Neural cell (in vitro differentiated cells): ENCODE data around the gene SLC28A3. TPM values are rescaled to one million over a fixed set of nuclear protein-coding genes. Genes with fewer than 3 reads are reported as not detected.

ENCODE experiments used
- H2AFZ ChIP-seq: fragments of 200-600, 300-800 bp; sonication (generic), shearing (Covaris generic); 2 replicates; pipeline ENCODE4 v1.6.0; 2014; ENCODE audit warnings: low read depth, mild to moderate bottlenecking, antibody characterized with exemption, low read length, moderate library complexity
- H3F3A ChIP-seq: fragments of 200-600 bp; shearing (Covaris generic); 2 replicates; pipeline ENCODE4 v1.6.1; 2016; ENCODE audit warnings: mild to moderate bottlenecking, moderate library complexity, mixed read lengths, antibody characterized with exemption, low read length; ENCODE audit not compliant: insufficient read depth, poor library complexity, severe bottlenecking
- H3K27ac ChIP-seq: fragments of 200-600, 300-800 bp; sonication (generic), shearing (Covaris generic); 2 replicates; pipeline ENCODE4 v1.5.1; 2014; ENCODE audit warnings: mild to moderate bottlenecking, low read length, moderate library complexity
- H3K27me3 ChIP-seq: fragments of 300-800, 200-600 bp; sonication (generic), shearing (Covaris generic); 2 replicates; pipeline ENCODE4 v1.6.0; 2014; ENCODE audit warnings: mild to moderate bottlenecking, low read depth, low read length, moderate library complexity; ENCODE audit not compliant: insufficient read depth
- H3K36me3 ChIP-seq: fragments of 300-800, 200-600 bp; sonication (generic), shearing (Covaris generic); 2 replicates; pipeline ENCODE4 v1.5.1; 2014; ENCODE audit warnings: mild to moderate bottlenecking, antibody characterized with exemption, low read length, moderate library complexity; ENCODE audit not compliant: insufficient read depth
- H3K4me2 ChIP-seq: fragments of 300-800, 200-600 bp; sonication (generic), shearing (Covaris generic); 2 replicates; pipeline ENCODE4 v1.6.0; 2014; ENCODE audit warnings: mild to moderate bottlenecking, low read length
- H3K4me3 ChIP-seq: fragments of 300-800, 200-600 bp; sonication (generic), shearing (Covaris generic); 2 replicates; pipeline ENCODE4 v1.5.1; 2014; ENCODE audit warnings: mild to moderate bottlenecking, low read length, moderate library complexity
- H3K79me2 ChIP-seq: fragments of 200-600 bp; shearing (Covaris generic); replicated peaks from 2 replicates; pipeline ENCODE4 v1.6.0; 2014; ENCODE audit warnings: mild to moderate bottlenecking, low read length, moderate library complexity; ENCODE audit not compliant: insufficient read depth
- H3K9ac ChIP-seq: fragments of 300-800, 200-600 bp; sonication (generic), shearing (Covaris generic); 2 replicates; pipeline ENCODE4 v1.6.1; 2016; ENCODE audit warnings: mild to moderate bottlenecking, low read length, mixed read lengths
- H3K9me2 ChIP-seq: fragments of 200-600 bp; shearing (Covaris generic); 2 replicates; pipeline ENCODE4 v1.6.1; 2016; ENCODE audit warnings: mild to moderate bottlenecking, low read length, mixed read lengths; ENCODE audit not compliant: insufficient read depth
- H3K9me3 ChIP-seq: fragments of 200-600, 300-800 bp; sonication (generic), shearing (Covaris generic); 2 replicates; pipeline ENCODE4 v1.6.1; 2016; ENCODE audit warnings: mild to moderate bottlenecking, mixed run types, low read length, moderate library complexity, mixed read lengths
- H4K20me1 ChIP-seq: fragments of 200-600 bp; shearing (Covaris generic); 2 replicates; pipeline ENCODE4 v1.6.1; 2016; ENCODE audit warnings: mild to moderate bottlenecking, mixed run types; ENCODE audit not compliant: insufficient read depth
- EP300 ChIP-seq: fragments of 450-650 bp; conservative IDR thresholded peaks from 2 replicates; pipeline ENCODE4 v1.6.1; 2014; ENCODE audit warnings: antibody characterized with exemption, mild to moderate bottlenecking, moderate library complexity; ENCODE audit not compliant: poor library complexity, severe bottlenecking
- EZH2 ChIP-seq: fragments of 200-600, 300-800 bp; shearing (Covaris generic), sonication (generic); IDR thresholded peaks from 2 replicates; pipeline ENCODE4 v1.6.1; 2014; ENCODE audit warnings: antibody characterized with exemption, low read length, borderline replicate concordance, mild to moderate bottlenecking; ENCODE audit not compliant: insufficient read depth, poor library complexity, severe bottlenecking
- MXI1 ChIP-seq: fragments of 450-650 bp; conservative IDR thresholded peaks from 2 replicates; pipeline ENCODE4 v1.6.1; 2014; ENCODE audit warnings: antibody characterized with exemption, mild to moderate bottlenecking; ENCODE audit not compliant: poor library complexity, severe bottlenecking
- POLR2AphosphoS5 ChIP-seq: IDR thresholded peaks from 2 replicates; pipeline ENCODE4 v1.6.1; 2012
- RAD21 ChIP-seq: fragments of 450-650 bp; conservative IDR thresholded peaks from 2 replicates; pipeline ENCODE4 v1.6.1; 2014; ENCODE audit warnings: antibody characterized with exemption, mild to moderate bottlenecking, moderate library complexity
- SMC3 ChIP-seq: fragments of 450-650 bp; conservative IDR thresholded peaks from 2 replicates; pipeline ENCODE4 v1.6.1; 2014; ENCODE audit warnings: antibody characterized with exemption, mild to moderate bottlenecking, moderate library complexity; ENCODE audit not compliant: poor library complexity
- TAF1 ChIP-seq: IDR thresholded peaks from 2 replicates; pipeline ENCODE4 v1.6.1; 2012; ENCODE audit warnings: low read depth
- polyA plus RNA-seq: library from polyadenylated mRNA; depleted of rRNA; stranded (reverse); fragments of >200 nt; gene quantifications from 2 replicates; pipeline ENCODE4 v1.2.3, GENCODE V29; 2014
- TF ChIP-seq, protein P1 (sequence below): IDR thresholded peaks from 2 replicates; pipeline ENCODE4 v1.6.1; 2012; ENCODE audit warnings: borderline replicate concordance
- TF ChIP-seq, protein P2 (sequence below): fragments of 450-650 bp; IDR thresholded peaks from 2 replicates; pipeline ENCODE4 v1.5.1; 2014; ENCODE audit warnings: antibody characterized with exemption, mild to moderate bottlenecking, moderate library complexity; ENCODE audit not compliant: poor library complexity, severe bottlenecking

SLC28A3 gene
- polyA plus RNA-seq, 1 donor from 2014 or later: not detected

DNA sequence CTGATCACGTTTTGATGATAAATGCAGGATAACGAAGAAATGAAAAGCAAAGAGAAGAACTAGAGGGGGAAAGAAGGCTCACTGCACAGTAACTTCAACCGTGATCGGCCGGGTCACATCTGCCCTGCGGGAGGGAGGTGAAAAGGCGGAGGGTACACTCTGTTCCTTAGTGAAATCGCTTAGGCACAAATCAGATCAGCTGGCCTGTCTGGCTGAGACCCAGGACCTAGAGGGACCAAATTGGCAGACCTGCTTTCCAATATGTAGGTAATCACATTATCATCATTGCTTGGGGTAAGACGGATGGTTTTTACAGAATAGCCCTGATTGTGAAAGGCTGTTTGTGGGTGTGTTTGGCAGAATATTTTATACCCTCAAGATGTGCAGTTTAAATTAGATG, 82.2 kb downstream of the SLC28A3 start:
- H3K27me3 ChIP-seq: no peaks in the 10 kb centered on the region
- no peaks in the 10 kb centered on the region for H3K36me3 ChIP-seq
- no peaks in the 10 kb centered on the region for H3K9me2 ChIP-seq
- no peaks in the 10 kb centered on the region for H3F3A ChIP-seq
- H3K27ac ChIP-seq: no peak overlapping the region
- H3K4me3 ChIP-seq: no peak overlapping the region
- H4K20me1 ChIP-seq: no peaks in the 10 kb centered on the region
- H3K9ac ChIP-seq: no peak overlapping the region
- no peaks in the 10 kb centered on the region for H3K79me2 ChIP-seq
- no peak for TF ChIP-seq POLR2AphosphoS5
- TF ChIP-seq, protein P1, sequence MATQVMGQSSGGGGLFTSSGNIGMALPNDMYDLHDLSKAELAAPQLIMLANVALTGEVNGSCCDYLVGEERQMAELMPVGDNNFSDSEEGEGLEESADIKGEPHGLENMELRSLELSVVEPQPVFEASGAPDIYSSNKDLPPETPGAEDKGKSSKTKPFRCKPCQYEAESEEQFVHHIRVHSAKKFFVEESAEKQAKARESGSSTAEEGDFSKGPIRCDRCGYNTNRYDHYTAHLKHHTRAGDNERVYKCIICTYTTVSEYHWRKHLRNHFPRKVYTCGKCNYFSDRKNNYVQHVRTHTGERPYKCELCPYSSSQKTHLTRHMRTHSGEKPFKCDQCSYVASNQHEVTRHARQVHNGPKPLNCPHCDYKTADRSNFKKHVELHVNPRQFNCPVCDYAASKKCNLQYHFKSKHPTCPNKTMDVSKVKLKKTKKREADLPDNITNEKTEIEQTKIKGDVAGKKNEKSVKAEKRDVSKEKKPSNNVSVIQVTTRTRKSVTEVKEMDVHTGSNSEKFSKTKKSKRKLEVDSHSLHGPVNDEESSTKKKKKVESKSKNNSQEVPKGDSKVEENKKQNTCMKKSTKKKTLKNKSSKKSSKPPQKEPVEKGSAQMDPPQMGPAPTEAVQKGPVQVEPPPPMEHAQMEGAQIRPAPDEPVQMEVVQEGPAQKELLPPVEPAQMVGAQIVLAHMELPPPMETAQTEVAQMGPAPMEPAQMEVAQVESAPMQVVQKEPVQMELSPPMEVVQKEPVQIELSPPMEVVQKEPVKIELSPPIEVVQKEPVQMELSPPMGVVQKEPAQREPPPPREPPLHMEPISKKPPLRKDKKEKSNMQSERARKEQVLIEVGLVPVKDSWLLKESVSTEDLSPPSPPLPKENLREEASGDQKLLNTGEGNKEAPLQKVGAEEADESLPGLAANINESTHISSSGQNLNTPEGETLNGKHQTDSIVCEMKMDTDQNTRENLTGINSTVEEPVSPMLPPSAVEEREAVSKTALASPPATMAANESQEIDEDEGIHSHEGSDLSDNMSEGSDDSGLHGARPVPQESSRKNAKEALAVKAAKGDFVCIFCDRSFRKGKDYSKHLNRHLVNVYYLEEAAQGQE: no peak
- TF ChIP-seq, protein P2, sequence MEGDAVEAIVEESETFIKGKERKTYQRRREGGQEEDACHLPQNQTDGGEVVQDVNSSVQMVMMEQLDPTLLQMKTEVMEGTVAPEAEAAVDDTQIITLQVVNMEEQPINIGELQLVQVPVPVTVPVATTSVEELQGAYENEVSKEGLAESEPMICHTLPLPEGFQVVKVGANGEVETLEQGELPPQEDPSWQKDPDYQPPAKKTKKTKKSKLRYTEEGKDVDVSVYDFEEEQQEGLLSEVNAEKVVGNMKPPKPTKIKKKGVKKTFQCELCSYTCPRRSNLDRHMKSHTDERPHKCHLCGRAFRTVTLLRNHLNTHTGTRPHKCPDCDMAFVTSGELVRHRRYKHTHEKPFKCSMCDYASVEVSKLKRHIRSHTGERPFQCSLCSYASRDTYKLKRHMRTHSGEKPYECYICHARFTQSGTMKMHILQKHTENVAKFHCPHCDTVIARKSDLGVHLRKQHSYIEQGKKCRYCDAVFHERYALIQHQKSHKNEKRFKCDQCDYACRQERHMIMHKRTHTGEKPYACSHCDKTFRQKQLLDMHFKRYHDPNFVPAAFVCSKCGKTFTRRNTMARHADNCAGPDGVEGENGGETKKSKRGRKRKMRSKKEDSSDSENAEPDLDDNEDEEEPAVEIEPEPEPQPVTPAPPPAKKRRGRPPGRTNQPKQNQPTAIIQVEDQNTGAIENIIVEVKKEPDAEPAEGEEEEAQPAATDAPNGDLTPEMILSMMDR: no peak
- TF ChIP-seq EZH2: no peak
- TF ChIP-seq RAD21: no peak
- TF ChIP-seq EP300: no peak
- no peak for TF ChIP-seq SMC3
- TF ChIP-seq MXI1: no peak
- no peak for TF ChIP-seq TAF1
- H2AFZ ChIP-seq: no peak overlapping the region
- no peak overlapping the region for H3K4me2 ChIP-seq
- no peaks in the 10 kb centered on the region for H3K9me3 ChIP-seq

DNA sequence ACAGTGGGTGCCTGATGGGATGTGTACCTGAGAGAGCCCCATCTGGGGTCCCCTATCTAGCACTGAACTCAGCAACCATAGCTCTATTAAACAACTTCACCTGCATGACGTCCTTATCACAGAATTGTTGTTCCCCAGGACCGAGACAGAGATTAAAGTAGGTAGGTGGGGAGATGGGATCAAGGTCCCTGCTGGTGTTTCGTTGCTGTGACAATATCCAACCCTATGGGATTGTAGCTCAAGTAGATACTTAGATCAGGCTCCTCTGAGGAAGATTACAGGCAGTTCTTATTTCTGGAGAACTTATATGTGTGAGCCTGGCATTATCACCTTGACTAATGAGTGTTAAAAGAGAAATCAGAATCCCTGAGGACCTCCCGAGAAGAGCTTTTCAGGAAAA, 84.9 kb downstream of the SLC28A3 start:
- Histone ChIP-seq H3K9me3 (no peaks in the 10 kb centered on the region), H3K27ac (peak overlapping the region; percentile 17), H4K20me1 (no peaks in the 10 kb centered on the region), H3F3A (no peaks in the 10 kb centered on the region), H3K4me3 (no peak overlapping the region), H3K79me2 (no peaks in the 10 kb centered on the region), H2AFZ (no peak overlapping the region), H3K4me2 (no peak overlapping the region), H3K27me3 (no peaks in the 10 kb centered on the region), H3K9me2 (no peaks in the 10 kb centered on the region), H3K9ac (no peak overlapping the region), H3K36me3 (no peaks in the 10 kb centered on the region)
- TF ChIP-seq, protein P1: no peak
- no peak for TF ChIP-seq TAF1
- TF ChIP-seq SMC3: no peak
- TF ChIP-seq, protein P2: no peak
- TF ChIP-seq POLR2AphosphoS5: no peak
- no peak for TF ChIP-seq EZH2
- TF ChIP-seq RAD21: no peak
- TF ChIP-seq EP300: no peak
- no peak for TF ChIP-seq MXI1
